ENCODE results near the gene ABHD4.

DNA sequence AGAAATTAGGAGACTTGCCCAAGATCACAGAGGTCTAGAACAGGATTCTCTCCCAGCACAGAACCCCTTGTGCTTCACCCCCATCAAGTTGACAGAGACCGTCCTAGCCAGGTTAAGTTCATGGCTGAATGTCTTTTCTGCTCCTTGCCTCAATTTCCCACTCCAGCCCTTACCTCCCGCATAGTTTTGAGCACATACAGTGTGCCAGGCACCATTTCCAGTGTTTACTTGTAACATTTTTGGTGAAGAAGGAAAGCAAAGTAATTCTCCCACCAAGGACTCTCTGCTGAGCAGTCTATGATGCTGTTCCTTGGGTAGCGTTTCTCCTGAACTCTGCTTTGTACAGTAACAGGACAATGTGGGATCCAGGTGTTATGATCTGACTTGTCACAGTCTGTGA is 1.2 kb downstream of the ABHD4 start:
- TF ChIP-seq, protein P1, sequence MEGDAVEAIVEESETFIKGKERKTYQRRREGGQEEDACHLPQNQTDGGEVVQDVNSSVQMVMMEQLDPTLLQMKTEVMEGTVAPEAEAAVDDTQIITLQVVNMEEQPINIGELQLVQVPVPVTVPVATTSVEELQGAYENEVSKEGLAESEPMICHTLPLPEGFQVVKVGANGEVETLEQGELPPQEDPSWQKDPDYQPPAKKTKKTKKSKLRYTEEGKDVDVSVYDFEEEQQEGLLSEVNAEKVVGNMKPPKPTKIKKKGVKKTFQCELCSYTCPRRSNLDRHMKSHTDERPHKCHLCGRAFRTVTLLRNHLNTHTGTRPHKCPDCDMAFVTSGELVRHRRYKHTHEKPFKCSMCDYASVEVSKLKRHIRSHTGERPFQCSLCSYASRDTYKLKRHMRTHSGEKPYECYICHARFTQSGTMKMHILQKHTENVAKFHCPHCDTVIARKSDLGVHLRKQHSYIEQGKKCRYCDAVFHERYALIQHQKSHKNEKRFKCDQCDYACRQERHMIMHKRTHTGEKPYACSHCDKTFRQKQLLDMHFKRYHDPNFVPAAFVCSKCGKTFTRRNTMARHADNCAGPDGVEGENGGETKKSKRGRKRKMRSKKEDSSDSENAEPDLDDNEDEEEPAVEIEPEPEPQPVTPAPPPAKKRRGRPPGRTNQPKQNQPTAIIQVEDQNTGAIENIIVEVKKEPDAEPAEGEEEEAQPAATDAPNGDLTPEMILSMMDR (IDR thresholded peaks at IDR 0.05; ENCODE audit: low read depth, low read length) = no peak
- no peak for TF ChIP-seq EZH2phosphoT487 (IDR thresholded peaks at IDR 0.05; ENCODE audit: low read depth)

Measured in OCI-LY3 (cell line).